Mammary epithelial cell (primary cell): Measurements from ENCODE around the gene MLN.

Source experiments
- EZH2 ChIP-seq: IDR thresholded peaks from 2 replicates; pipeline ENCODE4 v1.6.1; 2012; ENCODE audit warnings: low read length, inconsistent platforms, borderline replicate concordance
- TF ChIP-seq, protein P1 (sequence below), 2 donors: IDR thresholded peaks in 1 of 2; conservative IDR thresholded peaks in 1 of 2; 2 replicates each; pipeline ENCODE4 v1.5.1; 2011 to 2012; ENCODE audit warnings: inconsistent platforms in 2 of 2, low read length in 2 of 2, mild to moderate bottlenecking in 2 of 2, control low read depth in 1 of 2, low read depth in 1 of 2; ENCODE audit not compliant: insufficient read depth in 1 of 2; ENCODE audit errors: extremely low read depth in 1 of 2

DNA sequence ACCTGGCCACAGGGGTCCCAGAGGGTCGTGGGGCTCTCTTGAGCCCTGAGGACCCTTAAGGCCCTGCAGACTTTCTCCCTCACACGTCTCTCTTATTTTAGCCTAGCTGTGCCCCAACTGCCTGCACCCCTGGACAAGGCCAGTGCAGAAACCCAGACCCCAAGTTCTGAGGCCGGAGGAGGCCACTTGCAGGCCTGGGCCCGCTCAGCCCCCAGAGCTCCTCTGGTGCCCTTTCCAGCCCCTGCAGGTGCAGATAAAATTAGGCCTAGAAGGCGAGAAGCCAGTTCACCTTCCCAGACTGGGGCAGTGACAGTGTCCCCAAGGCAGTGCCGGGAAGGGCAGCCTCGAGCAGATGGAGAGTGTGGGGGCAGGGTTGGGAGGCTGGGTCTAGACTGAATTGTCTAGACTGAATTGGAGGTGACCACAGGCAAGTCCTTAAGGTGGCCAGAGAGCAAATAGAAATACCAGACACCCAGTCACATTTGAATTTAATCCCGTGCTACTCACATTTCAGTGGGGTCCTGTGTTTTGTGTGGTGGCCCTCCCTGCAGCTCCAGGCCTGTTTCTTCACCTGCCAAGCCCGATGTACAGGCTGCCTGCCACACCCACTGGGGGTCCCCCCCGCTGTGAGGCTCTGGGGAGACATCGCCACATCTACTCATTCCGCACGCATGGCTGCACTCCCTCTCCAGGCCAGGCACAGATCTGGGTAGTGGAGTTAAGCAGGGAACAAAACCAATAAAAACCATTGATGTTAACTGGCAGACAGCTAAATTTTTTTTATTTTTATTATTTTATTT, 48.5 kb downstream of the MLN start:
- TF ChIP-seq, protein P1, sequence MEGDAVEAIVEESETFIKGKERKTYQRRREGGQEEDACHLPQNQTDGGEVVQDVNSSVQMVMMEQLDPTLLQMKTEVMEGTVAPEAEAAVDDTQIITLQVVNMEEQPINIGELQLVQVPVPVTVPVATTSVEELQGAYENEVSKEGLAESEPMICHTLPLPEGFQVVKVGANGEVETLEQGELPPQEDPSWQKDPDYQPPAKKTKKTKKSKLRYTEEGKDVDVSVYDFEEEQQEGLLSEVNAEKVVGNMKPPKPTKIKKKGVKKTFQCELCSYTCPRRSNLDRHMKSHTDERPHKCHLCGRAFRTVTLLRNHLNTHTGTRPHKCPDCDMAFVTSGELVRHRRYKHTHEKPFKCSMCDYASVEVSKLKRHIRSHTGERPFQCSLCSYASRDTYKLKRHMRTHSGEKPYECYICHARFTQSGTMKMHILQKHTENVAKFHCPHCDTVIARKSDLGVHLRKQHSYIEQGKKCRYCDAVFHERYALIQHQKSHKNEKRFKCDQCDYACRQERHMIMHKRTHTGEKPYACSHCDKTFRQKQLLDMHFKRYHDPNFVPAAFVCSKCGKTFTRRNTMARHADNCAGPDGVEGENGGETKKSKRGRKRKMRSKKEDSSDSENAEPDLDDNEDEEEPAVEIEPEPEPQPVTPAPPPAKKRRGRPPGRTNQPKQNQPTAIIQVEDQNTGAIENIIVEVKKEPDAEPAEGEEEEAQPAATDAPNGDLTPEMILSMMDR (conservative IDR thresholded peaks at IDR 0.05 in 1 of 2, IDR thresholded peaks at IDR 0.05 in 1 of 2; ENCODE audit: extremely low read depth in 1 of 2, insufficient read depth in 1 of 2, low read depth in 1 of 2, low read length in 2 of 2): no peak
- TF ChIP-seq EZH2: no peak
